Raji (cell line): ENCODE measurements around the gene EFEMP2.

ENCODE experiments used
- POLR2A ChIP-seq: IDR thresholded peaks from 2 replicates; pipeline ENCODE4 v1.6.1; 2011; ENCODE audit warnings: low read depth, low read length, control low read depth; ENCODE audit not compliant: insufficient read depth

EFEMP2 gene

DNA sequence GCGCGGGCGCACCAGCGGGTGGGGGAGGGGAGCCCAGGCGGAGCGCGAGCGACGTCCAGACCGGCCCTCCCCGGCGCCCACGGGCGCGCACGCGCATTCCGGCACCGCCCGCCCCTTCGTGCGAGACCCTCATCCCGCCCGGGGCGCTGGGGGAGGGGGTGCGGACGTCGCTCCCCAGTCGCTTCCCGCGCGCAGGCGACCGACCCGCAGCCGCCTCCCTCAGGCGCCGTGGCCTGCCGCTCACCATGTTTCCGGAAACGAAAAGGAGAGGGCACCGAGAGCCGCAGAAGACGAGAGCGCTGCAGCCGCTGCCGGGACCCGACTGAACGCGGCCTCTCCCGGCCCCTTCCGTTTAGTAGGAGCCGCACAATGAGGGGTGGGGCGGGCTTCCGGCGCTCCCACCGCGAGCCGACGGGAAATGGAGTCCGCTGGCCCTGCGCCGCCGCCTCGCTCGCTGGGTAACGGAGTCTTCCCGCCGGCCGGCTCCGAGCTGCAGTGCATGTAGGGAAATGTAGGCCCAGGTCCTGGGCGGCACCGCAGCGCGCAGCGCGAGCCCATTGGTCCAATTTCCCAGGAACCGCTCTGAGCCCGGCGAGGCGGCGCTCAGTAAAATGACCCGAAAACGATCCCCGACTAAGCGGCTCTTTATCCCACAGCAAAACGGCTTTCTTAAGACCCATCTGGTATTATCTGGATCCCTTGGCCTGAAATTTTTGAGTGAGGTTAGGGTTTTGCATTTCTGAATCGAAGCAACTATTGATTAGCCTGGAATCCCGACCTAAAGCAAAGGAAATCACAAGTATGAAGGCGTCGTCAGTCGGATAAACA is 14.5 kb downstream of the EFEMP2 start, which contains the start of gene CFL1:
Gene CFL1 (minus strand): TSS at position 328 of the 828 bp plus-strand sequence. CDS start 81 bp downstream, at position 247.
- TF ChIP-seq POLR2A, result peak; percentile 97

DNA sequence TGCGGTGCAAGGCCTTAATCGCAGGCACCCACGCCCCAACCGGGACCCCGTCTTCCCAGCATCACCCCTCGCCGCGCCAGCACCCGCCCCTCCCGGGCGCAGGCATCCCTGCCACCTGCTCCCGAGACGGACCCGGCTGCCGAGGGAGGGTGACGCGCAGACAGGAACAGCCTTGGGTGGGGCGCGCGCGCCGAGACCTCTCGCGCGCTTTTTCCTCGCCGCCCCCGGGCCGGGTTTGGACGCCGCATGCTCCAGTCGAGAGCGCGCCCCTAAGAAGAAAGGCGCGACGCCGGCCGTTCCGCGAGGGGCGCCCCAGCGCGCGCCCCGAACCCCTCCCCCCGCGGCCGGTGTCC is 15.1 kb downstream of the EFEMP2 start:
- no peak for TF ChIP-seq POLR2A

DNA sequence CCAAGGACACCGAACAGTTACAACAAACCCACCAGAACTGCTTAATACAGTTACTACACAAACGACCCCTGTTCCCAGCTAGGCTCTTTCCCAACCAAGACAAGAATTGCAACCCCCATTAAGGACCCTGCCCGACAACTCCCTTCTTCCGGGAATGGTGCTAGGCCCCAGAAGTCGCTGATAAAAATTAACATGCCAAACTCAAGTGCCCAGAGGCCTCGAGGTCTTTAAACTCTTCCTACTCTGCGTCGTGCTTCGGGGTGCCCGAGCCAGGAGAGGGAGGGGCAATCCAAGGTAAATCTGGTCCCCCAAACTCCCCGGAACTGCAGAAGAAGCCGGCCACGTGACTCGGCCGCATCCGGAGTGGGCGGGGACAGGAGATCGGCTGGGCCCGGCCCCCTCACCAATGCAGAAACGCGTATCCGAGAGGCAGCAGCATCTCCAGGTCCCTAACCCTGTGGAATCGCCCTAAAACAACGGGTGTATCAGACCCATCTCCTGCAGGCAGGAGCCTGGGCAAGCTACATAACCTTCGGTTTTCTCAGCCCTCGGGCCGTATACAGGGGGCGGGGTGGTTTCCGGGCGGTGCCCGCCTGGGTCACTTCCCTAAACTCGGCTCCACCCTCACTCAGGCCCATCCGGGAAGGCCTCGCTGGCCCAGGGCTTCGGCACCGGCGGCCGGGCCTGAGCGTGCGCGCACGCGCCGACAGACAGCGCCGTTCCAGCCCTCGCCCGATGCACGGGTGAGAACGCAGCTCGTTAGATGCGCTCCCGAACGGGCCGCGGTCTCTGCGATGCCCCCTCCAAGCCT is 15.7 kb downstream of the EFEMP2 start:
- TF ChIP-seq POLR2A, result peak; percentile 71; the same call in 1 of the 2 replicates

DNA sequence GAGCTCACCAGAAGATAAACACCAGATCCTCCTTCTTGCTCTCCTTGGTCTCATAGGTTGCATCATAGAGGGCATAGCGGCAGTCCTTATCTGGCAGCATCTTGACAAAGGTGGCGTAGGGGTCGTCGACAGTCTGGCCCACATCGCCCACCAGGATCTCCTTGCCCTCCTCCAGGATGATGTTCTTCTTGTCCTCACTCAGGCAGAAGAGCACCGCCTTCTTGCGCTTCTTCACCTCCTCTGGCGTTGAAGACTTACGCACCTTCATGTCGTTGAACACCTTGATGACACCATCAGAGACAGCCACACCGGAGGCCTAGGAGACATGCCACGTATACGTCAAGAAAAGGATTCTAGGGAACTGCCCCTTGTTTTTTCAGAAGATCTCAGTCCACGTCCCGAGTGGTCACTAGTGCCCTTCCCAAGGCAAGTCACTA is 16.7 kb downstream of the EFEMP2 start:
- TF ChIP-seq POLR2A, result no peak

DNA sequence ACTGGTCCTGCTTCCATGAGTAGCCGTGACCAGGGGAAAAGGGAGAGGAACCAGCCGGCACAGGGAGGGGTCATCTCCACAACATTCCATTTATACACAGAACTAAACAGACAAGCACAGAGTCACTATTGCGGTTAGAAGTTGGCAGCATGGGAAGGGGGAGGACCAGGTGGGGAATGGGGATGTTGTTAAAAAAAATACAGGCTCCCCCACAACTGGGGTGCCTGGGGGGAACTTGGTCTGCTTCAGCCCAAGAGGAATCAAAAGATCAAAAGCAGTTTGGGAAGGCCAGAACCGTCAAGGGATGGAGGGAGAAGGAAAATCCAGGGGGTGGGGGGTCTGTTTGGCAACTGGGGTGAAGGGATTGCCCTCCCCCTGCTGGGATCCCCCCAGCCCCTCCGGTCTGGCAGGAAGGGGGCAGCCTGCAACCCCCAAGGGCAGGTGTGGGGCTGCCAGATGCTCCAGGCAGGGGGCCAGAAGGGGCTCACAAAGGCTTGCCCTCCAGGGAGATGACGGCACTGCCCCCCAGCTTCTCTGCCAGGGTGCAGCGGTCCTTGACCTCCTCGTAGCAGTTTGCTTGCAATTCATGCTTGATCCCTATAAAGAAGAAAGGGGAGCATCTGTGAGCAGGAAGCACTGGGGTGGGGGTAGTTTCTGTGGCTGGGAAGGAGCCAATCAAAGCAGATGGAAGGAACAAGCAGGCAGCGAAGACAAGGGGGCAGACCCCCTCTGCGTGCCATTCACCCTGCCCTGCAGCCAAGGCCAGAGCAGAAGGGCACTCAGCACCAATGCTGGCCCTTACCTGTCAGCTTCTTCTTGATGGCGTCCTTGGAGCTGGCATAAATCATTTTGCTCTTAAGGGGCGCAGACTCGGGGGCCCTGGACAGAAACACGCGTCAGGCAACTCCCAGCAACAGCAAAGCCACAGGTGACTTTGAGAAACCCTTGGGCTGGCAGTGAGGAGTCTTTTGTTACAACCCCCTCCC is 17.5 kb downstream of the EFEMP2 start:
- no peak for TF ChIP-seq POLR2A

DNA sequence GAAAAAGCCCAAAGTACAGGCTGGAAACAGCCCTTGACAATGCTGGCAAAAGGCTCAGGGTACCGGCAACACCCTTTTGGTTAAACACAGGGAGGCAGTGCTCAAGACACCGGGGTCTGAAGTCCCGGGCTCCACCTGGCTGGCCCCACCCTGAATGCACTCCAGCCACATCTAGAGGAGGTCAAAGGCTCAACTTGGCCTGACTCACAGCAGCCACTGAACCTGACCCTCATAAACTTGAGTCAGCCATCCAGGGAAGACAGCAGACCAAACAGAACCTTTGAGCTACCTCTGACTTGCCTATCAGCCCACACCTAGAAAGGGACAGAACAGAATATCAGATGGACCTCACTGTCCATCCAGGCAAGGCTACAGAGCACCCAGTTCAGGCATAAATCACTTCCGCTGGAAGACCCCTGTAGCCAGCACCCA is 18.4 kb downstream of the EFEMP2 start:
- TF ChIP-seq POLR2A, result no peak

DNA sequence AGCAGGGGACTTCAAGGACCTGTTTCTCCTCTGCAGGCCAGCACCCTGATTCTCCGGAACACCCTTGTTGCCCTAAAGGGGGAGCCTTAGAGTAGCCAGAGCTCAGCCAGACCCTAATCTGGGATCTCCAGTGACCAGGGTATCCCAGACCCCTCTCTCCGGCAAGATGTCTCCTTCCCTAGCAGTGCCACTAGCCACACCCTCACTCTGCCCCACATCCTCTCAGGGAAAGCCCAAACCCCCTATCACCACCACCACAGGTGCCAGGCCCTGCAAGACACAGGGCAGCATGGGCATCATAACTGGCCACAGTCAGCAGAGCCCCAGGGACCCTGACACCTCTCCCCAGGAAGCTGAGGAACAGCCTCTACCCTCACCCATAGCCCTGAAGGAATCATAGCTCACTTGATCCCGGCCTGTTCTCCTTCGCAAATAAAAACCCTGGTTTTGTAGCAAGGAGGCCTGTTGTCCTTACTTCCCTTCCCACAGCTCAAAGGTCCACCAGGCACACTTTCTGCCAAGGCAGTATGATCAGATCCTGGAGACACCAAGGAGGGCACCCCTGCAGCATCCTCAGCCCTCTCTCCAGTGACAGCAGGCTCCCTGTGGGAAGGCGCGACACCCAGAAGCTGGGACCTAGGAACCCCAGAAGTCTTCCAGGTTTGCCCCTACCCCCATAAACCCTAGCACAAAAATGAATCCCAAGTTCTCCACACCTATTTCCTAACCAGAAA is 19.2 kb downstream of the EFEMP2 start:
- no peak for TF ChIP-seq POLR2A

DNA sequence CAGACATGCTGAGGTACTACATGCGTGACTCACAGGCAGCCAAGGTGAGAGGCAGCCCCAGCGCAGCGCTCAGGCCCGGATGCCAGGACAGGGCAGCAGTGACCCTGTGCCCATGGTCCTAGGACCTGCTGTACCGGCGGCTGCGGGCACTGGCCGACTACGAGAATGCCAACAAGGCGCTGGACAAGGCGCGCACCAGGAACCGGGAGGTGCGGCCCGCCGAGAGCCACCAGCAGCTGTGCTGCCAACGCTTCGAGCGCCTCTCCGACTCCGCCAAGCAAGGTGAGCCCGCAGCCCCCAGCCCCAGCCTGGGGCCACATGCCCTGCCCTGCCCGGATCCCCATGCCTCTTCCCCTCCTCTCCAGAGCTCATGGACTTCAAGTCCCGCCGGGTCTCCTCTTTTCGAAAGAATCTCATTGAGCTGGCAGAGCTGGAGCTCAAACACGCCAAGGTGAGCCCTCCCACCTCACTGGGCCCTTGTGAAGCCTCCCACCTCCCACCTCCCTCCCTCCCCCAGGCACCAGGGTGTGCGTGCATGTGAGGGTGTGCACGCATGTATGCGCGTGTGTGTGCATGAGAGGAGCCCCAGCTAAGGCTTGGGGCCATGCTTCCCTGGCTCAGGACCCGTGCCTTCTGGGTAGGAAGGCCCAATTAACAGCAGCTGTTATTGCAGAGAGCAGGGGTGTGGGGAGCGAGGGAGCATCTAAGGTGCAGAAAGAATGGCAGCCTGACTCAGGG is 19.9 kb downstream of the EFEMP2 start:
- no peak for TF ChIP-seq POLR2A

DNA sequence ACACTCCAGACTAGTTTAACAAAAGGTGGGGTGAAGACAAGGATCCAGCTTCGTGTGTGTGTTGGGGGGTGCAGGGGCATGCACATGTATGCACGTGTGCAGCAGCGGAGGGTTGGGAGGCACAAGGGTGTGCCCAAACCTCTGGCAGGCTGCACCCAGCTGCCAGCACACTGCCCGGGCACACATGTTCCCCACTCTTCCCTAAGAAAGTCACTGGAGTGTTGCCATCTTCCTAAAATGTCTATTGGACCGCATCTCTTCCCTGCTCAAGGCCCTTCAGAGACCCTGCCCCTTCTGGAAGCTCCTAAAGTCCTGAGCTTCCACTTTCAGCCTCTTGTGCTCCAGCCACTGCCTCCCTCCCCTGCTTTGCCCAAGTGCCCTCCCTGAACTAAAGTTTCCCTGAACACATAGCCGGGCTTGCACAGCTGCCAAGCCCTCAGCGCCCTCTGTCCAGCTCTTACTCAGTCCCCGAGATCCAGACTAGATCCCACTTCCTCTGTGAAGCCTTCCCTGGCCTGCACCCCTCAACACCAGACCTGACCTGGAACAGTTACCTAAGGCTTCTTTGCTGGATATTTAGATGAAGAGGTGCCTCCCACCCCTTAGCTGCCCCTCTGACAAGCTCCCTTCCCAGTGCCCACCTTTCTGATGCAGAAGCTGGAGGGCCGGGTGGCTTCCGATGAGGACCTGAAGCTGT is 20.6 kb downstream of the EFEMP2 start:
- no peak for TF ChIP-seq POLR2A

DNA sequence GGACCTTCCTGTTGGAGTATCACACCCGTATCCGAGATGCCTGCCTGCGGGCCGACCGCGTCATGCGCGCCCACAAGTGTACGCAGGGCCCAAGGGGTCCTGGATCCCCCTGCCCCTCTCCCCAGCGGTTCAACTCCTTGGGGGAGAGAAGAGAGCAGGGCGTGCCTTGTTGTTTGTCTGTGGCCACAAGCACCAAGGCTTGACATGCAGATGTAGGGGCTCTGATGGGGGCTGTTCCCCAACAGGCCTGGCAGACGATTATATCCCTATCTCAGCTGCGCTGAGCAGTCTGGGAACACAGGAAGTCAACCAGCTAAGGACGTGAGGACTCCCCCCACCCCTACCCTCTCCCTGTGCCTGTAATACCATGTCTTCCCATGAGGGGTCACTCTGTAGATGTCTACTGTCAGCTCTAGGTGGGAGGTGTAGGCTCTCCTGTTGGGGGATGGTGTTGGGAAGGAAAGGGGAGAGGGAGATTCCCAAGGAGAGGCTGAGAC is 21.5 kb downstream of the EFEMP2 start:
- no peak for TF ChIP-seq POLR2A

DNA sequence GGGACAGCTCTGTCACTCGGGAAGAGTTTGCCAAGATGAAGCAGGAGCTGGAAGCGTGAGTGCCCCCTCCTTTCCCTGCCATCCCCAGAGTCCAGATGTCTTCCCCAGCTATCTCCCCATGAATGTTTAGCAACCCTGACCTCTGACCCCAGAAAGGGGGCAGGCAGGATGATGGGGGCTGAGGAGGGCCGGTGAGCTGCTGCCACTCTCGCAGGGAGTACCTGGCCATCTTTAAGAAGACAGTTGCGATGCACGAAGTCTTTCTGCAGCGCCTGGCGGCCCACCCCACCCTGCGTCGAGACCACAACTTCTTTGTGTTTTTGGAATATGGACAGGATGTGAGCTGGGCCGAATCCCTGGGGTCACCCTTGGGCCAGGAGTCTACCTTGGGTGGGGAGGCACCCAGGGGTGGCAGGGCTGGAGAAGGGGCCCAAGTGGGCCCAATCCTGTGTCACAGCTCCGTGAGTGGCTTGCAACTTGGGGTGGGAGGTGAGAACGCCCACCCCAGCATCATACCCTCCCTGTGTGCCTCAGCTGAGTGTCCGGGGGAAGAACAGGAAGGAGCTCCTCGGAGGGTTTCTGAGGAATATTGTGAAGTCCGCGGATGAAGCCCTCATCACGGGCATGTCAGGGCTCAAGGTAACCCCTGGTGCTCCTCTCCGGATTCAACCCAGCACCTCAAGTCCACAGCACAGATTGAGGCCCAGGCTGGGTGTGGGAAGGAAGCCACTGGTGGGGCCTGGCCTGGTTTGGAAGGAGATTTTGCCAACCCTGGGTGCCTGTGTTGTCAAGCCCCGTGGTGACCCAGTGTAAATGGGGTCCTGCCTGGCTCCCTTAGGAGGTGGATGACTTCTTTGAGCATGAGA is 22.1 kb downstream of the EFEMP2 start:
- TF ChIP-seq POLR2A, result no peak

DNA sequence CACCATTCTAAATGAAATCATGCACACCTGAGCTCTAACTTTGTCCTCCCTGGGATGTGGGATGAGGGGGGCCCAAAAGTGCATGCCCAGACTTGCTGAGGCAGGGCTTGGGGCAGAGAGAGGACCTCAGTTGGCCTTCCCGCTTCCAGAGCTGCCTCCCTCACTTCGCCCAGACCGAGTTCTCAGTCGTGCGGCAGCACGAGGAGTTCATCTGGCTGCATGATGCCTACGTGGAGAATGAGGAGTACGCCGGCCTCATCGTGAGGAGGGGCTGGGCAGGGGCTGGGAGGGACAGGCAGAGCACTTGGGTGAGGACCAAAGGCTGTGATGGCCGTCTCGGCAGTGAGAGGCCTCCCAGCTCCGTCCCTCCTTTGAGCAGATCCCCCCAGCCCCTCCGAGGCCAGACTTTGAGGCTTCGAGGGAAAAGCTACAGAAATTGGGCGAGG is 22.8 kb downstream of the EFEMP2 start:
- no peak for TF ChIP-seq POLR2A
